Neuronal stem cell (in vitro differentiated cells): ENCODE measurements around the gene LOXL3.

ENCODE experiments used
- DNase-seq: peaks from one replicate; pipeline ENCODE4 v3.0.0-alpha.2; 2013; ENCODE audit warnings: low spot score
- H2AFZ ChIP-seq: one replicate; pipeline ENCODE4 v1.6.1; 2013; ENCODE audit warnings: mild to moderate bottlenecking, low read length, inconsistent platforms
- H2AK5ac ChIP-seq: 2 replicates; pipeline ENCODE4 v1.6.1; 2013; ENCODE audit warnings: low read depth, mild to moderate bottlenecking, inconsistent platforms, low read length, moderate library complexity, mixed read lengths
- H2BK120ac ChIP-seq: 2 replicates; pipeline ENCODE4 v1.6.1; 2013; ENCODE audit warnings: low read depth, mild to moderate bottlenecking, inconsistent platforms, low read length, moderate library complexity, mixed read lengths
- H2BK12ac ChIP-seq: one replicate; pipeline ENCODE4 v1.6.1; 2013; ENCODE audit warnings: low read length, inconsistent platforms
- H2BK15ac ChIP-seq: 2 replicates; pipeline ENCODE4 v1.6.1; 2013; ENCODE audit warnings: mild to moderate bottlenecking, low read length, inconsistent platforms, mixed read lengths
- H2BK5ac ChIP-seq: one replicate; pipeline ENCODE4 v1.6.1; 2013; ENCODE audit warnings: inconsistent platforms, mild to moderate bottlenecking, low read length, moderate library complexity
- H3K14ac ChIP-seq: one replicate; pipeline ENCODE4 v1.6.1; 2013; ENCODE audit warnings: low read length, inconsistent platforms
- H3K18ac ChIP-seq: 2 replicates; pipeline ENCODE4 v1.6.1; 2013; ENCODE audit warnings: low read length, inconsistent platforms
- H3K23ac ChIP-seq: 2 replicates; pipeline ENCODE4 v1.6.1; 2013; ENCODE audit warnings: low read depth, mild to moderate bottlenecking, mixed read lengths, low read length, inconsistent platforms; ENCODE audit not compliant: poor library complexity
- H3K27ac ChIP-seq: replicated peaks from 3 replicates; pipeline ENCODE4 v1.5.1; 2013; ENCODE audit warnings: low read length, inconsistent platforms
- H3K27me3 ChIP-seq, 3 experiments: 2 replicates each; pipeline ENCODE4 v1.6.1; 2013; ENCODE audit warnings: low read length in 3 of 3, mild to moderate bottlenecking in 2 of 3, inconsistent platforms in 1 of 3, low read depth in 1 of 3, mixed read lengths in 1 of 3, moderate library complexity in 1 of 3; ENCODE audit not compliant: control insufficient read depth in 3 of 3, insufficient read depth in 3 of 3
- H3K36me3 ChIP-seq, 2 donors: replicated peaks in 1 of 2; 2 replicates each; pipeline ENCODE4 v1.6.1; 2013; ENCODE audit warnings: low read length in 2 of 2; ENCODE audit not compliant: control insufficient read depth in 2 of 2, insufficient read depth in 2 of 2
- H3K4ac ChIP-seq: 2 replicates; pipeline ENCODE4 v1.6.1; 2013; ENCODE audit warnings: inconsistent platforms, mild to moderate bottlenecking, low read length, moderate library complexity
- H3K4me1 ChIP-seq, 2 donors: 1 replicate in 1 of 2; 2 replicates in 1 of 2; pipeline ENCODE4 v1.6.1; 2013; ENCODE audit warnings: low read length in 2 of 2, low read depth in 1 of 2; ENCODE audit not compliant: control insufficient read depth in 2 of 2, insufficient read depth in 1 of 2
- H3K4me2 ChIP-seq: one replicate; pipeline ENCODE4 v1.6.1; 2013; ENCODE audit warnings: mild to moderate bottlenecking, low read length, inconsistent platforms; ENCODE audit not compliant: insufficient read depth, poor library complexity, severe bottlenecking
- H3K4me3 ChIP-seq, 2 donors: 2 replicates each; pipeline ENCODE4 v1.5.1; 2013; ENCODE audit warnings: low read length in 2 of 2, mild to moderate bottlenecking in 2 of 2, inconsistent platforms in 1 of 2, moderate library complexity in 1 of 2
- H3K79me1 ChIP-seq: one replicate; pipeline ENCODE4 v1.6.1; 2013; ENCODE audit warnings: low read depth, mild to moderate bottlenecking, inconsistent platforms, low read length, moderate library complexity
- H3K9ac ChIP-seq: one replicate; pipeline ENCODE4 v1.6.1; 2013; ENCODE audit warnings: mild to moderate bottlenecking, low read depth, low read length, inconsistent platforms; ENCODE audit not compliant: poor library complexity
- H3K9me3 ChIP-seq, 2 donors: replicated peaks in 1 of 2; 2 replicates each; pipeline versions ENCODE3 to v1.6.1; 2013; ENCODE audit warnings: low read length in 2 of 2, mild to moderate bottlenecking in 2 of 2, inconsistent platforms in 1 of 2, low read depth in 1 of 2, mixed read lengths in 1 of 2, moderate library complexity in 1 of 2; ENCODE audit not compliant: control insufficient read depth in 2 of 2, insufficient read depth in 1 of 2
- H4K8ac ChIP-seq: one replicate; pipeline ENCODE4 v1.6.1; 2013; ENCODE audit warnings: low read depth, mild to moderate bottlenecking, inconsistent platforms, low read length, moderate library complexity
- H4K91ac ChIP-seq: one replicate; pipeline ENCODE4 v1.6.1; 2013; ENCODE audit warnings: low read length, low read depth, mild to moderate bottlenecking, inconsistent platforms; ENCODE audit not compliant: poor library complexity
- WGBS, 2 donors: extraction: QIAGEN DNeasy Blood & Tissue Kit; methylation state at CpG; one replicate each; pipeline ENCODE4 v1.1.7; 2013; ENCODE audit warnings: missing lambda C conversion rate in 2 of 2, mixed read lengths in 1 of 2; ENCODE audit not compliant: insufficient read length in 2 of 2, insufficient replicate concordance in 1 of 2; ENCODE audit errors: extremely low coverage in 2 of 2; 5-methylcytosine and 5-hydroxymethylcytosine counted together

The LOXL3 gene

DNA sequence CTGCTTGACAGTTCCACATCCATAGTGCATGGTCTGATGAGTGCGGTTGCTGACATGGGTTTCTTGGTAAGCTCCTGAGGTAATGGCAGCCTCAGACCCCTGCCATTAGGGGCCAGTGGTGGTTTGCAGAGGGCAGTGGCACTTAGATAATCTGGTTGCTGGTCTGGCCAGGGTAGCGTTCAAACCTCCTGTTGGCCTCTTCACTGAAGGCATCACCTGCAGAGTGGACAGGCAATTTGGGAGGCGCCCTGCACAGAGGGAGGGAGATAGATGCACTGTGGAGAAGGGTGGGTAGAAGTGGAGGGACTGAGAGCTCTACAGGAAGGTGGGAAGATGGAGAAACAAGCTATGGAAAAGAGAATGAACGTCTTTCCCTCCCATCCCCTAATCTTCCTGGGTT, 20.3 kb downstream of the LOXL3 start:
- no CpG with 5 or more reads among the region's 4 CpGs for WGBS, 2 donors
- H2BK5ac ChIP-seq: no peak overlapping the region

DNA sequence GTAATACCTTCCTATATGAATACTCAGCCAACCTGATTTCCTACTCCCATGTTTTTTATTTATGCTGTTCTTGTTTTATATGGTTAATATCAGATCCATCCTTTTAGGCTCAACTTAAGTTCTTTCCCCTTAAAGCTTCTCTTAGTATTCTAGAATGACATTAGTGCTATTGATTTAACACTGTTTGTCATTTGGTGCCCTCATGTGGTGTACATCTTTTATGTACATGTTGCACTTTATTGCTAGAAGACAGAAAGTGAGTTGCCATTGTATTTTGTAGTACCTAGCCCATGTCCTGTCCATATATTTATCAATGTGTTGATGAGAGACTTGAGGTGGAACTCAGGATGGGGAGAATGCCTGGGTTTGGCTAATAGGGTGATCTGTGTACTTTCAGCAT, 21.5 kb downstream of the LOXL3 start:
- Histone ChIP-seq H4K91ac (no peak overlapping the region), H2BK5ac (no peak overlapping the region), H3K4me3 (no peak overlapping the region), H2BK15ac (no peak overlapping the region), H3K14ac (no peak overlapping the region), H3K79me1 (peaks cover 5% of the 10 kb centered on the region), H2AK5ac (no peak overlapping the region), H3K27me3 (no peaks in the 10 kb centered on the region), H3K9me3 (no peaks in the 10 kb centered on the region), H3K23ac (no peak overlapping the region), H3K18ac (no peak overlapping the region), H4K8ac (no peak overlapping the region), H2AFZ (no peak overlapping the region), H3K27ac (no peak overlapping the region), H3K36me3 (peaks cover 26 to 63% of the 10 kb centered on the region in 2 donors), H3K4me1 (peaks cover 11 to 17% of the 10 kb centered on the region in 2 donors), H3K9ac (no peak overlapping the region), H2BK12ac (no peak overlapping the region), H2BK120ac (no peak overlapping the region), H3K4me2 (no peak overlapping the region), H3K4ac (no peak overlapping the region)
- no peak for DNase-seq

More for the DNA sequence above, 20.3 kb downstream of the LOXL3 start:
- no peak overlapping the region for H2AK5ac ChIP-seq
- H3K27ac ChIP-seq: no peak overlapping the region
- H4K91ac ChIP-seq: no peak overlapping the region
- no peak overlapping the region for H2BK12ac ChIP-seq
- H2BK120ac ChIP-seq: no peak overlapping the region
- no peaks in the 10 kb centered on the region for H3K27me3 ChIP-seq
- peaks cover 7 to 15% of the 10 kb centered on the region in 2 donors for H3K4me1 ChIP-seq
- H4K8ac ChIP-seq: no peak overlapping the region
- no peak overlapping the region for H2BK15ac ChIP-seq
- no peak overlapping the region for H3K14ac ChIP-seq
- no peak overlapping the region for H2AFZ ChIP-seq
- no peak overlapping the region for H3K4me2 ChIP-seq
- DNase-seq: no peak
- no peak overlapping the region for H3K4ac ChIP-seq
- peaks cover 4% of the 10 kb centered on the region for H3K79me1 ChIP-seq
- H3K9me3 ChIP-seq: no peaks in the 10 kb centered on the region
- no peak overlapping the region for H3K18ac ChIP-seq
- H3K4me3 ChIP-seq: no peak overlapping the region
- no peak overlapping the region for H3K23ac ChIP-seq
- H3K36me3 ChIP-seq: peaks cover 15 to 51% of the 10 kb centered on the region in 2 donors
- H3K9ac ChIP-seq: no peak overlapping the region

DNA sequence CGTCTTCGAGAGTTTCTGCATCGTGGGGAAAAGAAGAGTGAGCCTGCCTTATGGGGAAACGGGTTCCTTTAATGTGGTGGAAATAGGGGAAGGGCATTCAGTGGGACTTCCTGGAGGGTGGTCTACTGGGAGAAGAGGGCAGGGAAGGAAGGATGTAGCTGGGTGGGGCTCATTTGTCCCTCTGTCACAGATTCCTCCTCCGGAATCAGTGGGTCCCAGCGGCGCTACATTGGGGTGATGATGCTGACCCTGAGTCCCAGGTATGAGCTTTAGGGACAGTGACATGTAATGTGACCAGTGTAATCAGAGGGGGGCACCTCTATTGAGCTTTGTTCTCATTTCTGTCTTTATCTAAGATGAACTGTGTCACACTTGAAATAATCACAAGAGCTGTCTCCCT, 22.1 kb downstream of the LOXL3 start:
- Histone ChIP-seq H3K18ac (no peak overlapping the region), H2AFZ (no peak overlapping the region), H3K4me2 (no peak overlapping the region), H4K91ac (no peak overlapping the region), H3K4ac (no peak overlapping the region), H3K9ac (no peak overlapping the region), H2BK12ac (no peak overlapping the region), H3K27ac (no peak overlapping the region), H2BK120ac (no peak overlapping the region), H3K27me3 (no peaks in the 10 kb centered on the region), H3K14ac (no peak overlapping the region), H2AK5ac (no peak overlapping the region), H3K36me3 (peaks cover 32 to 69% of the 10 kb centered on the region in 2 donors), H2BK5ac (no peak overlapping the region), H3K4me3 (no peak overlapping the region), H2BK15ac (no peak overlapping the region), H3K9me3 (peaks cover 0 to 2% of the 10 kb centered on the region in 2 donors), H3K4me1 (peaks cover 11 to 17% of the 10 kb centered on the region in 2 donors), H3K23ac (no peak overlapping the region), H3K79me1 (peaks cover 5% of the 10 kb centered on the region), H4K8ac (no peak overlapping the region)
- DNase-seq: no peak
- WGBS, 2 donors: no CpG with 5 or more reads among the region's 7 CpGs

DNA sequence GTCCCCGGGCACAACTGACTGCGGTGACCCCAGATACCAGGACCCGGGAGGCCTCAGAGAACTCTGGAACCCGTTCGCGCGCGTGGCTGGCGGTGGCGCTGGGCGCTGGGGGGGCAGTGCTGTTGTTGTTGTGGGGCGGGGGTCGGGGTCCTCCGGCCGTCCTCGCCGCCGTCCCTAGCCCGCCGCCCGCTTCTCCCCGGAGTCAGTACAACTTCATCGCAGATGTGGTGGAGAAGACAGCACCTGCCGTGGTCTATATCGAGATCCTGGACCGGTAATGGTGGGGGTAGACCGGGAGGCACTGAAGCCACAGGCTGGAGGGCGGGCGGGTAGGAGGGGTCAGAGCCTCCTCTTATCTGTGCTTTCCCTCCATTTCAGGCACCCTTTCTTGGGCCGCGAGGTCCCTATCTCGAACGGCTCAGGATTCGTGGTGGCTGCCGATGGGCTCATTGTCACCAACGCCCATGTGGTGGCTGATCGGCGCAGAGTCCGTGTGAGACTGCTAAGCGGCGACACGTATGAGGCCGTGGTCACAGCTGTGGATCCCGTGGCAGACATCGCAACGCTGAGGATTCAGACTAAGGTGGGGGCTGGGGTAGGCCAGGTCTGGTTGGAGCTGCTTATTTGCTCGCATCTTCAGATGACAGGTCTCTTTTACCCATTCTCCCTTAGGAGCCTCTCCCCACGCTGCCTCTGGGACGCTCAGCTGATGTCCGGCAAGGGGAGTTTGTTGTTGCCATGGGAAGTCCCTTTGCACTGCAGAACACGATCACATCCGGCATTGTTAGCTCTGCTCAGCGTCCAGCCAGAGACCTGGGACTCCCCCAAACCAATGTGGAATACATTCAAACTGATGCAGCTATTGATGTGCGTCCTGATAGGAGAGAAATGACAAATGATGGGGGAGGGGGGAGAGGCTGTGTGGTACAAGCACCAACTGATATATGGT, 23.2 kb downstream of the LOXL3 start:
- Histone ChIP-seq H3K4me1 (peaks cover 11 to 17% of the 10 kb centered on the region in 2 donors), H4K91ac (no peak overlapping the region), H3K4ac (no peak overlapping the region), H2BK120ac (no peak overlapping the region), H3K14ac (peak overlapping the region; percentile 73), H2BK5ac (peak overlapping the region; percentile 89), H2BK15ac (peak overlapping the region; percentile 25), H2BK12ac (no peak overlapping the region), H3K36me3 (peaks cover 39 to 74% of the 10 kb centered on the region in 2 donors), H3K9me3 (peaks cover 0 to 2% of the 10 kb centered on the region in 2 donors), H3K9ac (peak overlapping the region; percentile 93), H2AFZ (peak overlapping the region; percentile 97), H3K18ac (peak overlapping the region; percentile 95), H4K8ac (no peak overlapping the region), H2AK5ac (peak overlapping the region; percentile 12), H3K79me1 (peaks cover 5% of the 10 kb centered on the region), H3K27me3 (no peaks in the 10 kb centered on the region), H3K4me3 (peak overlapping the region; percentile 72 to 89), H3K27ac (no peak overlapping the region), H3K23ac (peak overlapping the region; percentile 76), H3K4me2 (peak overlapping the region; percentile 81)
- no CpG with 5 or more reads among the region's 54 CpGs for WGBS, 2 donors
- no peak for DNase-seq
